ENCODE results near the gene SND1. TPM values are rescaled to one million over a fixed set of nuclear protein-coding genes. Genes with fewer than 3 reads are reported as not detected.

The SND1 gene
- total and polyA plus RNA-seq, 2 donors (not counting 3 experiments of a cell fraction or from before 2014, with no cell fraction given), result 116 to 249 TPM

GRCh38 chr7:127881564-127881963 is 229.6 kb downstream of the SND1 start:
- CTCF ChIA-PET, result interaction anchor here (1.3 kb wide), 2 partner anchors 14 to 18 kb away, joined by 3 read pairs; no protein-coding TSS in a partner anchor

More at GRCh38 chr7:127881564-127881963, 229.6 kb downstream of the SND1 start:
- Histone ChIP-seq H3K4me3 (replicated peaks in 1 of 3; ENCODE audit: insufficient read depth in 1 of 3, low read depth in 1 of 3, low read length in 3 of 3) (no peak overlapping the region), H3K27ac (ENCODE audit: insufficient read depth, low read depth, low read length) (no peak overlapping the region), H2AFZ (ENCODE audit: low read depth, low read length) (no peak overlapping the region), H3K4me1 (ENCODE audit: control insufficient read depth, extremely low read depth, insufficient read depth, low read length) (peaks cover 28% of the 10 kb centered on the region), H3K9ac (replicated peaks; ENCODE audit: extremely low read depth, insufficient read depth, low read length) (no peak overlapping the region), H3K27me3 (ENCODE audit: control insufficient read depth in 2 of 2, insufficient read depth in 2 of 2, low read length in 2 of 2) (no peaks in the 10 kb centered on the region), H3K4me2 (ENCODE audit: insufficient read depth, low read length) (no peak overlapping the region), H4K20me1 (replicated peaks; ENCODE audit: control insufficient read depth, extremely low read depth, insufficient read depth, low read length) (peaks cover 2% of the 10 kb centered on the region), H3K9me3 (replicated peaks; ENCODE audit: control insufficient read depth, insufficient read depth, low read length) (no peaks in the 10 kb centered on the region), H3K36me3 (ENCODE audit: control insufficient read depth in 2 of 2, extremely low read depth in 1 of 2, insufficient read depth in 2 of 2, low read length in 2 of 2) (no peaks in the 10 kb centered on the region), H3K9me1 (replicated peaks; ENCODE audit: control insufficient read depth, extremely low read depth, insufficient read depth, low read length) (no peaks in the 10 kb centered on the region), H3K79me2 (ENCODE audit: control insufficient read depth, insufficient read depth, low read length) (peaks cover 47% of the 10 kb centered on the region)
- intact Hi-C loops (cut with micrococcal nuclease), result no loop called here
- BruUV-seq (replicated peaks), result no TSS peak
- FAIRE-seq (no peak), DNase-seq (ENCODE audit: low read depth, low spot score) (no peak)
- POLR2A ChIA-PET, result no interaction called here
- dilution Hi-C loops (cut with MboI; ENCODE audit: extremely low pct_ligation_motif_present, low sequenced_read_pairs), result no loop called here
- TF ChIP-seq JUN (IDR thresholded peaks at IDR 0.05; ENCODE audit: borderline replicate concordance, insufficient read depth, insufficient read length, low read depth), result no peak
- TF ChIP-seq MAX (IDR thresholded peaks at IDR 0.05; ENCODE audit: insufficient read depth, insufficient read length), result no peak
- TF ChIP-seq EZH2 (IDR thresholded peaks at IDR 0.05; ENCODE audit: borderline replicate concordance, low read depth, low read length, severe bottlenecking), result no peak
- TF ChIP-seq POLR2AphosphoS5 (IDR thresholded peaks at IDR 0.05; ENCODE audit: insufficient read depth, low read depth, low read length), result no peak
- TF ChIP-seq FOS (IDR thresholded peaks at IDR 0.05; ENCODE audit: borderline replicate concordance, insufficient read depth, low read length), result no peak
- TF ChIP-seq POLR2A (IDR thresholded peaks at IDR 0.05; ENCODE audit: low read depth, low read length), result no peak
- TF ChIP-seq GATA2 (IDR thresholded peaks at IDR 0.05; ENCODE audit: insufficient read depth, insufficient read length, low read depth, low read length), result no peak
- TF ChIP-seq, protein P1, sequence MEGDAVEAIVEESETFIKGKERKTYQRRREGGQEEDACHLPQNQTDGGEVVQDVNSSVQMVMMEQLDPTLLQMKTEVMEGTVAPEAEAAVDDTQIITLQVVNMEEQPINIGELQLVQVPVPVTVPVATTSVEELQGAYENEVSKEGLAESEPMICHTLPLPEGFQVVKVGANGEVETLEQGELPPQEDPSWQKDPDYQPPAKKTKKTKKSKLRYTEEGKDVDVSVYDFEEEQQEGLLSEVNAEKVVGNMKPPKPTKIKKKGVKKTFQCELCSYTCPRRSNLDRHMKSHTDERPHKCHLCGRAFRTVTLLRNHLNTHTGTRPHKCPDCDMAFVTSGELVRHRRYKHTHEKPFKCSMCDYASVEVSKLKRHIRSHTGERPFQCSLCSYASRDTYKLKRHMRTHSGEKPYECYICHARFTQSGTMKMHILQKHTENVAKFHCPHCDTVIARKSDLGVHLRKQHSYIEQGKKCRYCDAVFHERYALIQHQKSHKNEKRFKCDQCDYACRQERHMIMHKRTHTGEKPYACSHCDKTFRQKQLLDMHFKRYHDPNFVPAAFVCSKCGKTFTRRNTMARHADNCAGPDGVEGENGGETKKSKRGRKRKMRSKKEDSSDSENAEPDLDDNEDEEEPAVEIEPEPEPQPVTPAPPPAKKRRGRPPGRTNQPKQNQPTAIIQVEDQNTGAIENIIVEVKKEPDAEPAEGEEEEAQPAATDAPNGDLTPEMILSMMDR (IDR thresholded peaks at IDR 0.05; ENCODE audit: extremely low read depth in 1 of 2, insufficient read depth in 1 of 2, low read depth in 1 of 2, low read length in 2 of 2), result no peak
- no peak for TF ChIP-seq MYC (IDR thresholded peaks at IDR 0.05; ENCODE audit: low read depth, low read length)

Data from endothelial cell of umbilical vein (primary cell).